HG03139 (cell line): ENCODE measurements around the gene ZFHX3.
"Not testable (repeated sequence)": the region's sequence is repeated elsewhere in the genome, so short reads cannot be mapped to it uniquely, and the experiment has no call there.

Experiments used
- ATAC-seq: cut with Tn5 transposase; IDR thresholded peaks from one replicate; pipeline ENCODE4 v1.9.1; 2021; ENCODE audit not compliant: unreplicated experiment

Gene ZFHX3

GRCh38 chr16:73047536-73048291, at the start of gene ZFHX3:
Gene ZFHX3, minus strand, starts transcription at chr16:73048128. Its CDS starts 87,983 bp downstream, at chr16:72960145.
- peak; percentile 70 for ATAC-seq

GRCh38 chr16:73096510-73096909, 48.6 kb upstream of the ZFHX3 start:
- no peak for ATAC-seq

- no peak for ATAC-seq
These were observed 48.0 kb upstream of the ZFHX3 start for GRCh38 chr16:73095885-73096421.

GRCh38 chr16:73095142-73095820, 47.4 kb upstream of the ZFHX3 start:
- ATAC-seq, result no peak

- ATAC-seq, result no peak
These were observed 46.4 kb upstream of the ZFHX3 start for GRCh38 chr16:73094371-73094770.

GRCh38 chr16:73093146-73094144, 45.5 kb upstream of the ZFHX3 start:
- no peak for ATAC-seq

GRCh38 chr16:73092236-73092781, 44.4 kb upstream of the ZFHX3 start:
- no peak for ATAC-seq

GRCh38 chr16:73091174-73091573, 43.2 kb upstream of the ZFHX3 start:
- no peak for ATAC-seq

GRCh38 chr16:73089420-73089819, 41.5 kb upstream of the ZFHX3 start:
- no peak for ATAC-seq

- ATAC-seq, result no peak
These were observed 38.2 kb upstream of the ZFHX3 start for GRCh38 chr16:73086108-73086507.

- no peak for ATAC-seq
These were observed 35.3 kb upstream of the ZFHX3 start for GRCh38 chr16:73083271-73083670.

GRCh38 chr16:73082634-73083051, 34.7 kb upstream of the ZFHX3 start:
- ATAC-seq, result not testable (repeated sequence)

GRCh38 chr16:73080931-73081330, 33.0 kb upstream of the ZFHX3 start:
- ATAC-seq, result no peak

GRCh38 chr16:73076324-73076810, 28.4 kb upstream of the ZFHX3 start:
- ATAC-seq, result no peak

- ATAC-seq, result no peak
These were observed 26.5 kb upstream of the ZFHX3 start for GRCh38 chr16:73074382-73074781.

- not testable (repeated sequence) for ATAC-seq
These were observed 24.1 kb upstream of the ZFHX3 start for GRCh38 chr16:73072051-73072450.

GRCh38 chr16:73071131-73071940, 23.4 kb upstream of the ZFHX3 start:
- ATAC-seq, result no peak

GRCh38 chr16:73069581-73070262, 21.8 kb upstream of the ZFHX3 start:
- ATAC-seq, result no peak
